Effector CD8-positive, alpha-beta T cell (primary cell): ENCODE results near the gene MICAL2.
"Not testable (repeated sequence)": the region's sequence is repeated elsewhere in the genome, so short reads cannot be mapped to it uniquely, and the experiment has no call there.

Experiments
- DNase-seq: peaks from one replicate; lab custom pipeline; 2025; lab: John Stamatoyannopoulos, UW

MICAL2 gene

DNA sequence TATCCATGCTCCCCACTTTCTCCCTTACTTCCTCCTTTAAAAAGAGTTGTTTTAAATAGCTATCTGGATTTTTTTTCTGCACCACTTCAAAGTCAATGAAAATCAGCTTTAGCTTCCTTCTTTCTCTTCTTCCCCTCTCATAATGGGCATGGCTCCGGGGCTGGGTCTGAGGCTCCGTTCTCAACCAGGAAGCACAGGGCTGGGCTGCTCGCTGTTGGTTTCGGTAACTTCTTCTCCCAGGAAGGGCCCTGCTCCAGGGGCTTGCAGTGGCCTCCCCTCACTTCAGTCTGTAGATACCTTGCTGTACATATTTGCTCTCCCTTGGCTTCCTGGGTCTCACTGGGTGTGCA is 23.8 kb downstream of the MICAL2 start:
- DNase-seq: no peak

DNA sequence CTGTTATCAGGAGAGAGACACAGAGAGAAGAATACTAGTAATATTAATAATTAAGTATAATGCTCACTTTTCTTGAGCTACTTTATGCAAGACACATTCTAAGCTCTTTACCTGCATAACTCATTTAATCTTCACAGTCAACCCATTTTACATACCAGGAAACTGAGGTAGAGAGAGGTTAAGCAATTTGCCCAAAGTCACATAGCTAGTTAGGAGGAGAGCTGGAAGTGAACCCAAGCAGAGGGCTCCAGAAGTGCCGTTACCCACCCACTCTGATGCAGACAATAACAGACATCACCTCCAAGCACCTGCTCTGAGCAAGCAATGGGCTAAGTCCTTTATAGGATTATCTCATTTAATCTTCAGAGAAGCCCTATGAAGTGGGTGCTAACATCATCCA is 24.8 kb downstream of the MICAL2 start:
- no peak for DNase-seq

DNA sequence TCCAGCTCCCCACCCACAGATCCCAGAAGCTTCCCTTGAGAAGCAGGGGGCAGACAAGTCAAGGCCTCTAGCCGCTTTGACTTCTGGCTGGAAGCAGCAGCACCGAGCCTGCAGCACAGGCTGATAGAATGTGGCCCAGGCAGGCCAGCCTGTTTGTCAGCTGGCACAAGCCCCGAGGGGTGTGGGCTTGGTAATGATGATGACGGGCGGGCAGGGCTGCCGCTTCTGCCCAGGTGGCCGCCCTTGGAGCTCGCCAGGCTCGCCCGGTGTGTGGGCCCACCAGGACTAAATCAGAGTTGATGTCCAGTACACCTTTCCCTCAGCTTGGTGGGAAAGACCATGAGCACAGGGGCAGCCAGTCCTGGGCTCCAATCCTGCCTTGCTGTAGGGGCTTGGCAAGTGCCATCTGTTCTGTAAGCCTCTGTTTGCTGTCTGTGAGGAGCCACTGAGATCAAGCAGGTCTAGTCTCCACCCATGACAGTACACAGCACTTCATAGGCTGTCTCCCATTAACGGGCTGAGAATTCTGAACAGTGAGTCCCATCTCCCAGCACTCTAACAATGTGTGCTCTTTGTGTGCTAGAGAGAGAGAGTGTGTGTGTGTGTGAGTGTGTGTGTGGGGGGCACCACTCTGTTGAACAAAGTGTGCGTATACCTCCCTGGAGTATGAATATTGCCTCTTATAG is 26.8 kb downstream of the MICAL2 start:
- no peak for DNase-seq

DNA sequence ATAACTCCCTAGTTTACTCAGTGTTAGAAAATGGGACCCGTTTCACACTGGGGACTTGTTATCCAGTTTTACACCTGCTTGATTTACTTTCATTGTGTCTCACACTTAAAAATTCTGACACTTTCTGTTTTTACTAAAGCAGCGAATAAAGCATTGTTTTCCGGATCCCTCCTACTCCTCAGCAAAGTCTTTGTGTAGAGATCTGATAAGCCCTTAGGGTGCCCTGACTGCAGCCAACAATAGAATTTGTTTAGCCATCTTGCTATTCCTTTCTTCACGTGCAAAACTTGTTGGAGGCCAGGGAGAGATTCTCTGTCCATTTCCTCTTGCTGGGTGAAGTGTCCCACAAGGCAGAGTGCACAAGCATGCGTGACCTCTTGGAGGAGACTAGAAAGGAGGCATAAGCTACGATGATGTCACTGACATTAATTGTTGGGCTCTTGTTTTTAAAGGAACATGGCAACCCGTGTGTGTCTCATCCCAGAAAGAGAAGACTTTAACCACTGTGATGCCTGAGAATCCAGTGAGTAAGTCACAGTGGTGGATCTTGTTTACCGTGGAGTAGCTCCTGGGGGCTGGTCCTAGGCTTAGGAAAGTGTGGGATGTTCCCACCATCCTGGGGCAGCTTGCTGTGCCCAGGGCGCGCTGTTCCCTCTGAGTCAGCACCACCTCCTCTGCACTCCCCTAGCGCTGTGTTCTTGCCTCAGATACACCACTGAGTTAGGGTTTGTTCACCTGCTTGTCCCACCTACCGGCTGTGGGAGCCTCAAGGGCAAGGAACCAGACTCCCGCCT is 27.7 kb downstream of the MICAL2 start:
- no peak for DNase-seq

DNA sequence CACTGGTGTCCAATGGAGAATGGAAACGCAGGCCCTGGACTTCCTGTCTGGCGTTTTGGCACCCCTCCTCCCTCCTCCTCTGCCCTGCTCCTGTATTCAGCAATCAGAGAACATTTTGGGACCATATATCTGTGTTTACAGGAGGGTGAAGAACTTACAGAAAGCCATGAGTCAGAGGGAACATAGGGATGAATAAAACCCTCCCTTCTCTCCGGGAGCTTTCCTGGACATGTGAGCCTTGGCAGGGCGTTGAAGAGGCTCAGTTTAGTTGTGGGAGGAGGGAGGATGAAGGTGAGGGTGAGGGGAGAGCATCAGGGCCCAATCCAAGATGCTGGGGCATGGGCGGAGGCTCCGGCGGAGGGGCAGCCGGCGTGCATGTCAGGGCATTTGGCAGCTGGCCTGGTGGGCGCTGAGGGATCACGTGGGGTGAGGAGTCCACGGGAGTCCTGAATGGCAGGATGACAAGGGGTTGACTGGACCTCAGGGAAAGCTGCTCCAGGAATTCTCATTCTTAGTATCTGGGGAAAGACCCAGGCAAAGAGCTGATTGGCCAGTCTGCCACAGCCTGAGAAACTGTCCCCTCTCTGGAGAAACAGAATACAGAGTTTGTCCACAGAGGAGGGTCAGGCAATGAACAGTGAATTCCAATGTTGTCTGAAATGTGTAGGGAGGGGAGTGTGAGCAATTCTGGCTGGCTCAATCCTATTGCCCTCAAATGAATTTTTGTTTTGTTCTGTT is 28.9 kb downstream of the MICAL2 start:
- no peak for DNase-seq

DNA sequence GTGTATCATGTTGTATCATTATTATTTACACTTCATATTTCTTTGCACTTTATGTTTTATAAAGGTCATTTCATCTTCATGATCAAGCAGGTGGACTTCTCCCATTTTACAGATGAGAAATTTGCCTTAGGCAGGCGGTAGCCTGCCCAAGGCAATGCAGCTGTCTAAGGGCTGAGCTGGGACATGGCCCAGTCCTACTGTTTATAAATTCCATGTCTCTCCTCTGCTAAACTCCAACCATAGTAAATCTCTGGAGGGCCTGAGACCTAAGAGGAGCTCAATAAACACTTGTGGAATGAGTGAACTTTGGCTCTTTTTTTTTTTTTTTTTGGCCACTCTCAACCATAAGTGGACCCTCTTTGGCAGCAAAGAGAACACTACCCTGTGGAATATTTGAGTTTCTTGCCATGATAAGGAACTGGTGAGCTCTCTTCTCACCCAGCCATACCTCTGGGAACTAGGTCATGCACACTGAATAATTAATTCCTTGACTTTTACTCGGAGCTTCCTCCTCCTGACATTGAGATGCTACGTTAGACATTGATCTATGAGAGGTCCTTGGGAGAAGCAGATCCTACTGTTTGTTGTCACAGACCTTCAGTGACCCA is 29.9 kb downstream of the MICAL2 start:
- DNase-seq: no peak

DNA sequence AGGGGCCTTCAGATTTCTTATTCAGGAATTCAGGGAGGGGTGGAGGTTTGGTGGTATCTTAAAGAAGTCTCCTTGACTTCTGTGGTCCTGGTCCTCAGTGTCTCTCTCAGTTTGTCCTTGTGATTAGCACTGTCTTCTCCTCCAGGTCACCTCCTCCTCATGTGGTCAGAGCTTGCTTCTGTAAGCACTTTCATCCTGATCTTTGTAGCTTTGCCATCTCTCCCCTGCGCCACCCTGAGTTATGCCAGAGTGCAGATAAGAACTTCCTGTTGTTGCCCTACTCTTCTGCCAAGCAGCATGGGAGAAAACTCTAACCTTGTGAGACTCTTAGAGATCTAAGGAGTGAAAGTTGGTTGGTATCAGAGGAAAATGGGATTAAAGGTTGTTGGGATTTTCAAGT is 30.9 kb downstream of the MICAL2 start:
- no peak for DNase-seq

DNA sequence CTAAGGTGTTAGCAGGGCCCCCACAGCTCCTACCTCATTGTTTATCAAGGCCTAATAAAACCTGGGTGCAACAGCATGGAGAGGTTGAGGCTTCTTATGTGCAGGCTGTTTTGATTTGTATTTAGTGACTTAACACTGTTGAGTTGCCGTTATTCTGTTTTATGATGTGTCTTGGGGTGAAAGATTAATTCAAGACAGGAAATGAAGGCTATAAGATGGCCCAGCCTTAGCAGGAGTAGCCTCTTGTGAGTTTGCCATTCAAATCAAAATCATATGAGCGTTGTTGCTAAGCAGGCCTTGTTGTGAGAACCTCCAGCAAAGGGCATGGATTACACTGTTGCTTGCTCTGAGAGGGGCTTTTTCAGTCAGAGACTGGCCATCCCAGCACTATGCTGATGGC is 31.8 kb downstream of the MICAL2 start:
- DNase-seq: no peak

DNA sequence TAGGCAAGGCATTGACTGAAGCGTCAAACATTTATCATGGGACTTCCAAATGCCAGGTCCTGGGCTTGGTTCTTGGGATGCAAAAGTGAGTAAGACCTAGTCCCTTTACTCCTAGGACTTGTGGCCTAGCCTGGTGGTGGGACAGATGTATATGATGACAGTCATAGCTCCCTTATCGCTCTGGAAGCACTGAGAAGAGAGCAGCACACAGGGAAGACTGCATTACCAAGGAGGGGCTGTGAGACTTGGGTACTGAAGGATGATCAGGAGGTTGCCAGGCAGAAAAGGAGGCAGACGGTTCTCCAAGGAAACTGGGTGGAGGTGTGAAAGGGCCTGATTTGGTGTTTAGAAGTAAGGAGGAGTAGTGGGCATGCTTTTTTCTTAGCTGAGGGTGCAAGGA is 32.5 kb downstream of the MICAL2 start:
- no peak for DNase-seq

DNA sequence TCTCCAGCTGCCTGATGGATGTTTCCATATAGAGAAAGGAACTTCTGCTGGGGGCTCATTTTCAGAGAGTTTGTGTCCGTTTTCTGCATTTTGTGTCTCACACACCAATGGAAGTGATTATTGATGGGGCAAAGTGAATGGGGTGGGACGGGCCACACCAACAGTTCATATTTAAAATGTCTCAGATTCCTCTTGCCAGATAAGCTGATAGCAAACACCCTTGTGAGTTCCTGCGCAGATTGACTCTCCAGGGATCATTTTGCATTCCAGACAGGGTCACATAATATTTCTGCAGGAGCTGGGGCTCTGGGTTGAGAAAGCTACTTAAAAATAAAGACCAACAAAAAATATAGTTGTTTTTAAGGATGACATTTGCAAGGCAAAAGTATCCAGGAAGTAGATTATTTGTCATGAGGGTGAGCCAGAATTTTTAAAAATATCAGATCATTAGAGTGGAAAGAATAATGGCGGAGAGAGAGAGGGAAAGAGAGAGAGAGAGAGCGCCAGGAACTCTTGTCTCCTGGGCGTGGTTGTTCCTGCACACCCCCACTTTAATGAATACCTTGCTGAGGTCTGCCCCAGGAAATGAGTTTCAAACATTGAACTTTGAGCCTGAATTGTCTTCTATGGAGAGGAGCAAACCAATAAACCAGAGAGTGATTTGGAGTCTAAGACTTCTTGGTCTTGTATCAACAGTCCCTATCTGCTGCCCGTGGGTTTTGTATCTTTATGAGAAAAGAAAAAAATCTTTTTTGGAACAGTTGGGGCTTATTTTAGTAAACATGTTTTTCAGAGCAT is 33.3 kb downstream of the MICAL2 start:
- DNase-seq: no peak

DNA sequence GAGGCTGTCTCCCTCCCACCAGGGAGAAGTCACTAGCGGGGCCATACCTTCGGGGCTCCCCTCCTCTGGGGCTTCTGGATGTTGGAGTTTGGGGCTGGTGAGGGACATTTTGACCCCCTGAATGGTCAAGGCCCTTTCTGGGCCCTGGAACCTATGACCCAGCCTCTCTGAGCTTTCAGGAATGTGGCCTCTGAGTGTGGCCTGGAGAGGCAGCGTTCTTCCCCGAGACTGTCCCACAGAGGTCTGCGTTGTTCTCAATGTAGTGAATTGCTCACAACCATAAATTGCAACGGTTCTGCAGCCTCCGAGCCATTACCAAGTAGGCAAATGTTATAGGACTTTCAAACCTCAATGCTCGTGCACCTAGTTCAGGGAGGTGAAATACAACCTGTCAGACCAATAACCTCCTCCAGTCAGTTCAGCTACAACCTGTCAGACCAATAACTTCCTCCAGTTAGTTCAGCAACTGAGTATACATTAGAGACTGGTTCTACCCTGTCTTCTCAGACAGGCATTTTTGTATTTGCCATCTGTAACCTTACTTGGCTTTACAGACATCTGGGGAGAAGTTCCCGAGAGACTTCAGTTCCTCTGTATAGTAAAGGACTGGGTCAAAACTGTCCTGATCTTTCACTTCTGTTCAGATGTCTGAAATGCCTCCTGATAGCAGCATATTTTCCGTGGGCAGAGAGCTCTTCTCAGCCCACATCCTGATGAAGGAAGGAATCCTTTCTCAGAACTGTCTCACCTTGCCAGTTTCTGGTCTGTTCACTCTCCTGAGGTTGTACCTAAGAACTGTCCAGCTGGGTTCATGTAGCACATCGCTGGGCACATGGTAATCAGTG is 34.2 kb downstream of the MICAL2 start:
- no peak for DNase-seq

DNA sequence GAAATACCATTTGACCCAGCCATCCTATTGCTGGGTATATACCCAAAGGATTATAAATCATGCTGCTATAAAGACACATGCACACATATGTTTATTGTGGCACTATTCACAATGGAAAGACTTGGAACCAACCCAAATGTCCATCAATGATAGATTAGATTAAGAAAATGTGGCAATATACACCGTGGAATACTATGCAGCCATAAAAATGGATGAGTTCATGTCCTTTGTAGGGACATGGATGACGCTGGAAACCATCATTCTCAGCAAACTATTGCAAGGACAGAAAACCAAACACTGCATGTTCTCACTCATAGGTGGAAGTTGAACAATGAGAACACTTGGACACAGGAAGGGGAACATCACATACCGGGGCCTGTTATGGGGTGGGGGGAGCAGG is 36.3 kb downstream of the MICAL2 start:
- not testable (repeated sequence) for DNase-seq

DNA sequence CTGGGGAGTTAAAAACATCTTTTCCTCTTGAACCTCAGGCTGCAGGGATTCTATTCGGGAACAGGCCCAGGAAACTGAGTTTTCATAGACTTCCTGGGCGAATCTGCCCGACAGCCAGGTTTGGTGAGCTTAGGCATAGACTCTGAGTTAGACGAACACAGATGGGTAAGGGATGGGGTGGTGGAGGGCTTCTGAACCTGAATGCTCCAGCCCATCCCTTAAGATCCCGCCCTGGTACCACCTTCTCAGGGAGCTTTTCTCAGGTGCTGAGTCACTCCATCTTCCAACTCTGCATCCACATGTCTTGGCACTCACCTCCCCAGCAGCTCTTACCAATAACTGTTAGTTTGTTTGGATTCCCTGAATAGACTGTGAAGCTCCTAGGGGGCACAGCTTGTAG is 37.4 kb downstream of the MICAL2 start:
- DNase-seq: no peak

DNA sequence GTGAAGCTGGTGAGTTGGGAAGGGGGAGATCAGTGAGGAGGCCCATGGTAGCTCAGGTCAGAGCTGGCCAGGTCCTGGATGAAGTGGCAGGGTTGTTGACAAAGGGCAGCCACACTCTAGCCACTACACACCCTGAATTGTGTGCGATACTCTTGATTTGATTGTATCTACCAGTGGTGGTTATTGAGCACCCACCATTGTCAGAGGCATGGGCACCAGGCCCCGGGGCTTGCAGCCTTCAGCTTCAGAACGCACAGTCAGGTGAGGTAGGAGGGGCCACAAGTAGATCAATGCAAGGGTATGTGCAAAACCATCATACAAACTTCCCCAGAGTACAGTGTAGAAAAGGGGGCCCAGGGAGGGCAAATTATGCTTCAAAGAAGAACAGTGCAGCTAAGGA is 38.1 kb downstream of the MICAL2 start:
- no peak for DNase-seq

DNA sequence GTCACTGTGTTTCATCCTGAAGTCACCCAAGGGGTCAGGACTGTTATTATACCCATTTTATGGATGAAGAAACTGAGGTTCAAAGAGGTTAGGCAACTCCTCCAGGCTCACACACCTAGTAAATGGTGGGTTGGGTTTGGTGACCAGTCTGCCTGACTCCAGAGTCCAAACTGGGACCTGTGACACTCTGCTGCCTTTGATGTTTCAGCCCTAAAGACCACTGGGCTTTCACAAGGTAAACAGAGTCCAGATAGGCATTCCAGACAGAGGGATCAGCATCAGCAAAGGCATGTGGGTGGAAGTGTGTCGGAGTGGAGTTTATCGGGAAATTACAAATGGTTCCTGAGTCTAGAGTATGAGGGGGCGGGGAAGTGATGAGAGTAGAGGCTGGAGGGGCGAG is 38.5 kb downstream of the MICAL2 start:
- DNase-seq: no peak

DNA sequence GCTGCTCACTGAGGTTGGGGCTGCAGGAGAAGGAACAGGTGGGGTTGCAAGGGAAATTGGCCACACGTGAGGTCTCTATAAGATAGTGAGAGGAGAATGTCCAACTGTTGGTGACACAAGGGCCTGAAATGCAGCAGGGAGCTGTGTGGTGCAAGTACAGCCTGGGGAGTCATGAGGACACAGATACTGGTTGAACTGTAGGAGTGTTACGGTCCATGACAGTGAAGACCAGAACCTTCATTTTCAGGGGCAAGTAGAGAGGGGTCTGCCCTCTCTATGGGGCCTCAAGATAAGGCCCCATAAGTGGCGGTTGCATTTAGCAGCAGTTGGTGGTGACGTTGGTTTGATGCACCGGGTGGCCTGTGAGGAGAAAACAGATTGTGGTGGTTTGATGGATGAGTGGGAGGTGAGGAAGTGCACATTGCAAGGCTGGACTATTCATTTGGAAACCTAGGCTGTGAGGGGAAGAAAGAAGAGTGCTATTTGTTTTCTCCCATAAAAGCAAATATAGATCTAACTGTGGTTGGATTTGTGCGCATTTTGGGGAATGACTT is 39.4 kb downstream of the MICAL2 start:
- DNase-seq: no peak

DNA sequence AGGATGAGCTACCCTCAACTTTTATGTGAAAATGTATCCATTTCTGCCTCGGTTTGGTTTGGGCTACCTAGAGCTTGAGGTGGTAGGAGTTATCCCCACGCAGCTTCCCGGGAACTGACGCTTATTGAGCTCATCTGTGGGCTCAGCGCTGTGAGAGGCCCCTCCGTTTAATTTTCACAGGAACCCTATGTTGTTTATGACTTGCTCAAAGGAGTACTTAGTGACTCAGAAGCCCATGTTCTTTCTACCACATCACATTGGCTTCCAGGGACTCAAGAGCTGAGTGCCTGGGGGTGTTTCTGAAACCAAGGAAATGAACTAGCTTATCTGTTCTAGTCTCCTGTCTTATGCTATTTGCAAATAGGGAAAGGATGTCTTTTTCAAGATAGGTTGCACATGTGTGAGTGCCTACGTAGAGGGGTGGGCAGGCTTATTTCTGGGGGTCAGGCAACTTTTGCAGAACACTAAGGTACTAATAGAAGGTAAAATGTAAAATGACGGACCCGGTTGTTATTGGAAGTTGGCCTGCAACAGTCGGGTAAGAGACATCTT is 40.5 kb downstream of the MICAL2 start:
- DNase-seq: no peak

DNA sequence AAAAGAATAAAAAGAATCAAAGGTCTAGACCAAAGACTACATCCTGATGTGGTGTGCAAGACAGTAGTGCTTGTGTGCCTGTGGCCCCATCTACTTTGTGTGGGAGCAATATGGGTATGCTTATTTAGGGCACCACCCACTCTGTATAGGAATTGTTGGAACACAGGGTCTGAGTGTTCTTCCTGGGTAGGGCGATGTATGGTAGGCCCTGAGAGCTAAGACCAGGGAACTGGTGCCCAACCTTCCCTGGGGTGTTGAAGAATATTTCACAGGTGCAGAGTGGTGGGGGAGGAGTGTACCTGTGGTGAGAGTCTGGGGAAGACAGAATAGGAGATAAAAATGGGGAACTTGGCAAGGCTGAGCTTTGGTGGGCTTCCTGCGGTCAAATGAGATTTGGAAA is 41.9 kb downstream of the MICAL2 start:
- no peak for DNase-seq

DNA sequence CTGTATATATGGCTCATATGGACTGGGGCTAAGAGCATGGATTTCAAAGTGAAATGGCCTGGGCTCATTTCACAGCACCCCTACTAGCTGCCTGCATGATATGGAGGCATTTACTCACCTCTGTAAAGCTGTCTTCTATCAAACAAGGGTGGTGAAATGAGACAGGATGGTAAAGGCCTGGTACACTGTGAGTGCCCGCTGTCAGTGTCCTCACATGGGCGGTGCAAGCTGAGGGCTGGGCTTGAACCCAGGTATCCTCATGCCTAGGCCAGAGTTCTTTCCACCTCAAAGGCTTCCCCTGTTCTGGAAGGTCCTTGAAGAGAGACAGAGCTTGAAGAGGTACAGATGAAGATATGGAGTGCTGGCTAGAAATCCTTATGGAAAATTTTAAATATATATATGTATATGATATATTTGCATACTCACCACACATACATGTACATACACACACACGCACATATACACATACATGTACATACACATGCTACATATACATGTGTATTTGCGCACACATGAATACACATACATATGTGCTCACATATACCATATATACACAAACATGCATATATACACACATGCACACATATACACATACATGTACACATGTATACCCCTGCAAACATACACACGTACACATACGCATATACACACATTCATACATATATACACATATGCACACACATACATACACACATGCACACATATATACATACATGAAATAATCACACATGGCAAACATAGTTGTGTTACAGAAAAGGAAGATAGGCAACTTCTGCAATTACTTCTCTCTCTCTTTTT is 44.7 kb downstream of the MICAL2 start:
- DNase-seq: no peak
